ENCODE measurements around the gene PTCHD4.

DNA sequence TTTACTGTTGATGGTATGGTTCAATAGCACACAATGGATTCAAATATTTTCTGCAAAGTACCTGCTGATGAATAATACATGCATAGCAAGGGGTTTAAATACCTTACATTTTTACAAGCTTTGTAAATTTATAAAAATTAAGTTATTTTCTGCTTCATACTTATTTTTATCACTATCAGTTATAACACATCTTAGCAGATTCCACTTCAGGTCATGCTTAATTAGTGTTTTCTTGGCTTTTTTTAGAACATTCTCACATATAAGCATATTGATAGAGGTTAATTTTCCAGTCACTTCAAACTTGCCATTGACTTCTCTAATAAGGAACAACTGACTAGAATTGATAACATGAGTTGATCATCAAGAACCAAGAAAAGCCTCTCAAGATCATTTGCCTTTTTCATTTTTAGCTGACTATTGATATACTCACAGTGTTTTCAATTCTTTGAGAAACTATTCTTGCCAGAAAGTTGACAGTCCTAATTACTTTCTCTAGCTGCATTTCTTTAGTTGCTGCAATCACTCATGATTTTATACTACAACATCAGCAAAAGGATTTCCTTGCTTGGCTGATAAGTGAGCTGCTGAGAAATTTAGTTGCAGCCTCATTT is 25.8 kb downstream of the PTCHD4 start:
- TF ChIP-seq, protein P1, sequence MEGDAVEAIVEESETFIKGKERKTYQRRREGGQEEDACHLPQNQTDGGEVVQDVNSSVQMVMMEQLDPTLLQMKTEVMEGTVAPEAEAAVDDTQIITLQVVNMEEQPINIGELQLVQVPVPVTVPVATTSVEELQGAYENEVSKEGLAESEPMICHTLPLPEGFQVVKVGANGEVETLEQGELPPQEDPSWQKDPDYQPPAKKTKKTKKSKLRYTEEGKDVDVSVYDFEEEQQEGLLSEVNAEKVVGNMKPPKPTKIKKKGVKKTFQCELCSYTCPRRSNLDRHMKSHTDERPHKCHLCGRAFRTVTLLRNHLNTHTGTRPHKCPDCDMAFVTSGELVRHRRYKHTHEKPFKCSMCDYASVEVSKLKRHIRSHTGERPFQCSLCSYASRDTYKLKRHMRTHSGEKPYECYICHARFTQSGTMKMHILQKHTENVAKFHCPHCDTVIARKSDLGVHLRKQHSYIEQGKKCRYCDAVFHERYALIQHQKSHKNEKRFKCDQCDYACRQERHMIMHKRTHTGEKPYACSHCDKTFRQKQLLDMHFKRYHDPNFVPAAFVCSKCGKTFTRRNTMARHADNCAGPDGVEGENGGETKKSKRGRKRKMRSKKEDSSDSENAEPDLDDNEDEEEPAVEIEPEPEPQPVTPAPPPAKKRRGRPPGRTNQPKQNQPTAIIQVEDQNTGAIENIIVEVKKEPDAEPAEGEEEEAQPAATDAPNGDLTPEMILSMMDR (IDR thresholded peaks at IDR 0.05) = no peak
- no peak for TF ChIP-seq POLR2AphosphoS5 (IDR thresholded peaks at IDR 0.05)
- TF ChIP-seq EP300 (IDR thresholded peaks at IDR 0.05) = no peak
- no peak for TF ChIP-seq POLR2A (IDR thresholded peaks at IDR 0.05)

Data from sigmoid colon (tissue), 4 donors.